ENCODE measurements around the gene ASB1.

DNA sequence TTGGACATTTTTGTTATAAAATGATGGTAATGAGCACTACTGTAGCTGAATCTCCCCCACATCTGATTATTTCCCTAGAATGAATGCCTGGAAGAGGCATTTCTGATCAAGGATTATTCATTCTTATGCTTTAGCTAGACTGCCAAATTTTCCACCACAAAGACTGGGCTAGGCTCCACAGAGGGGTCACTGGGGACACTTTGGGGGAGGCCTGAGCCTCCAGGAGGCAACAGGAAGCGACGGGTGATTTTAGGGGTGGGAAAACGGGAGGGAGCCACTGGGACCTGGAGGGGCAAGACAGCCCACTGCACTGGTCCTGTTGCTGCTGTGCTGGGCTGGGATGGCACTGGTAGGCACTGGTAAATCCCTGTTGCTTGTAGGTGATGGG is 2.4 kb upstream of the ASB1 start:
- TF ChIP-seq POLR2A (IDR thresholded peaks at IDR 0.05; ENCODE audit: low read depth, low read length) (no peak), TAF1 (IDR thresholded peaks at IDR 0.05; ENCODE audit: borderline replicate concordance, low read depth, low read length) (no peak), POLR2AphosphoS5 (IDR thresholded peaks at IDR 0.05; ENCODE audit: low read depth, low read length) (no peak)

Measured in GM12892 (cell line).